Tibial nerve (tissue), 3 donors: ENCODE results near the gene WIPF3.

ENCODE experiments used
- POLR2A ChIP-seq, 2 donors: fragments of 450-650 bp; IDR thresholded peaks; one replicate each; pipeline ENCODE4 v1.6.1; 2017; ENCODE audit warnings: antibody characterized with exemption in 2 of 2, mild to moderate bottlenecking in 2 of 2, moderate library complexity in 2 of 2
- TF ChIP-seq, protein P1 (sequence below), 5 experiments: fragments of 200-600 bp in 3 of 5; fragments of 450-650 bp in 2 of 5; sonication (generic) in 3 of 5; IDR thresholded peaks; one replicate each; pipeline ENCODE4 v1.5.1; 2016 to 2019; ENCODE audit warnings: antibody characterized with exemption in 5 of 5, mild to moderate bottlenecking in 3 of 5, moderate library complexity in 2 of 5

DNA sequence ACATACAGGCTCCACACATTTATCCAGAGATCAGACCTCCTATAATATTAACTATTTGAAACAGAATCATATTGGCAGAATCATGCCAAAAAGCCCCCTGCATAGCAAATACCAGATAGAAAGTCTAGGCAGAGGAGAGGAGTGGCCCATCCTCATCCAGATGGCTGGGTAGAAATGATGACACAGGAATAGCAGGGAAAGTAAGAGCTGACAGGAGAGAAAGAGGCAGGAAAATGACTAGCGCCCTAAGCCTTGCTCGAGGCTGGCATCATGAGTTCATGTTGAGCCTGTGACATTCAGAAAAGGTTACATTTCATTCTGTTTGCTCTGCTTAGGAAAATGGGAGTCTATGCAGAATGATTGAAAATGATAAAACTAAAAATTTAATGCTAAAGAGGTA is 27.6 kb downstream of the WIPF3 start:
- TF ChIP-seq, protein P1, sequence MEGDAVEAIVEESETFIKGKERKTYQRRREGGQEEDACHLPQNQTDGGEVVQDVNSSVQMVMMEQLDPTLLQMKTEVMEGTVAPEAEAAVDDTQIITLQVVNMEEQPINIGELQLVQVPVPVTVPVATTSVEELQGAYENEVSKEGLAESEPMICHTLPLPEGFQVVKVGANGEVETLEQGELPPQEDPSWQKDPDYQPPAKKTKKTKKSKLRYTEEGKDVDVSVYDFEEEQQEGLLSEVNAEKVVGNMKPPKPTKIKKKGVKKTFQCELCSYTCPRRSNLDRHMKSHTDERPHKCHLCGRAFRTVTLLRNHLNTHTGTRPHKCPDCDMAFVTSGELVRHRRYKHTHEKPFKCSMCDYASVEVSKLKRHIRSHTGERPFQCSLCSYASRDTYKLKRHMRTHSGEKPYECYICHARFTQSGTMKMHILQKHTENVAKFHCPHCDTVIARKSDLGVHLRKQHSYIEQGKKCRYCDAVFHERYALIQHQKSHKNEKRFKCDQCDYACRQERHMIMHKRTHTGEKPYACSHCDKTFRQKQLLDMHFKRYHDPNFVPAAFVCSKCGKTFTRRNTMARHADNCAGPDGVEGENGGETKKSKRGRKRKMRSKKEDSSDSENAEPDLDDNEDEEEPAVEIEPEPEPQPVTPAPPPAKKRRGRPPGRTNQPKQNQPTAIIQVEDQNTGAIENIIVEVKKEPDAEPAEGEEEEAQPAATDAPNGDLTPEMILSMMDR (IDR thresholded peaks at IDR 0.05) = no peak
- no peak for TF ChIP-seq POLR2A (IDR thresholded peaks at IDR 0.05)
